OCI-LY3 (cell line): ENCODE measurements around the gene CLIC6.

Experiments
- CTCF ChIP-seq: fragments of 200-600, 300-600 bp; sonication (generic); IDR thresholded peaks from 2 replicates; pipeline ENCODE4 v1.5.1; 2014; ENCODE audit warnings: antibody characterized with exemption, low read length, low read depth
- EZH2phosphoT487 ChIP-seq: fragments of 200-600 bp; shearing (Covaris generic); IDR thresholded peaks from 2 replicates; pipeline ENCODE4 v1.6.1; 2018; ENCODE audit warnings: antibody characterized with exemption, mixed run types, low read depth

- TF ChIP-seq CTCF (no peak), EZH2phosphoT487 (no peak)
Measured at GRCh38 chr21:34740198-34740597, 71.4 kb downstream of the CLIC6 start.
